Activated CD4-positive, alpha-beta T cell treated with anti-CD3 and anti-CD28 coated beads, Interleukin-2, Interleukin-4, amounts not matched to agents 100 ng/mL and 50 ng/mL, durations not matched to agents 16 hours and 8 hours (primary cell): Measurements from ENCODE around the gene FSIP2.
"Not testable (repeated sequence)": the region's sequence is repeated elsewhere in the genome, so short reads cannot be mapped to it uniquely, and the experiment has no call there.

ENCODE experiments used
- DNase-seq: peaks from one replicate; pipeline ENCODE4 v3.0.0-alpha.2; 2020; ENCODE audit warnings: low spot score

Gene FSIP2

DNA sequence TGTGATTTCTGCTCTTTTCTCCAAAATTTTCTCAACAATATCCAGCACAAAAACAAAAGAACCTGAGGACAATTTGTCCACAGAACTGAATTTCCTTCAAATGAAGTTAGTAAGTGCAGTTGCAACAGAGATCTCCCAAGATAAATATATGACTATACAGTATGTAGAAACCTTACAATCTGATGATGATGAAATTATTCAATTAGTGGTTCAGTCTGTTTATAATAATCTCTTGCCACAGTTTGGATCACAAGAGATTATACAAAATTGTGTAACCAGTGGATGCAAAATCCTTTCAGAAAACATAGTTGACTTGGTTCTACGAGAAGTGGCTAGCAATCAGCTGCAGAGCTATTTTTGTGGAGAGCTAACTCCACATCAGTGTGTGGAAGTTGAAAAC, 68.7 kb downstream of the FSIP2 start:
- DNase-seq: no peak

DNA sequence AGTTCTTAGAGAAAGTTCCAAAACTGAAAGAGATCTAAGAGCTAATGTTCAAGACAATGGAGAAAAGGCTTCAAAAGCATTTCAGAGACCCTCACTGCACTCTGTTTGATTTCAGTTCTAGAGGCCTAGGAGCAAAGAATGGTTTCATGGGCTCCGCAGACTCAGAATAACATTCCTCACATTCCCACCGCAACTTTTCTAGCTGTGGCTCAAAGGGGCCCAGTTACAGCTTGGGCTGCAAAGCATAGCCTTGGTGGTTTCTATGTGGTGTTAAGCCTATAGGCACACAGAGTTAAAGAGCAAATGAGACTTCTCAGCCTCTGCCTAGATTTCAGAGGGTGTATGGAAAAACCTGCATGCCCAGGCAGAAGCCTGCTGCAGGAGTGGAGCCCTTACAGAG, 73.0 kb downstream of the FSIP2 start:
- DNase-seq: no peak

DNA sequence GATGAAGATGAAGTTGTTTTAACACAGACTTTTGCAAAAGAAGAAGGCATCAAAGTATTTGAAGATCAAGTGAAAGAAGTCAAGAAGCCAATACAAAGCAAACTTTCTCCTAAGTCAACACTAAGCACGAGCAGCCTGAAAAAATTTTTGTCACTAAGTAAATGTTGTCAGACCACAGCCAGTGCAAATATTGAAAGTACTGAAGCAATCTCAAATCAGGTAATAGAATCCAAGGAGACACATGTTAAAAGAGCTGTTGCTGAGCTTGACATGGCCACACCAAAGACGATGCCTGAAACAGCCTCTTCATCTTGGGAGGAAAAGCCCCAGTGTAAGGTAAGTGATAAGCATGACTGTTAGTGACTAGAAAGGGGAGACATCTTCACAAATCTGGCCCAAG, 75.1 kb downstream of the FSIP2 start:
- no peak for DNase-seq

DNA sequence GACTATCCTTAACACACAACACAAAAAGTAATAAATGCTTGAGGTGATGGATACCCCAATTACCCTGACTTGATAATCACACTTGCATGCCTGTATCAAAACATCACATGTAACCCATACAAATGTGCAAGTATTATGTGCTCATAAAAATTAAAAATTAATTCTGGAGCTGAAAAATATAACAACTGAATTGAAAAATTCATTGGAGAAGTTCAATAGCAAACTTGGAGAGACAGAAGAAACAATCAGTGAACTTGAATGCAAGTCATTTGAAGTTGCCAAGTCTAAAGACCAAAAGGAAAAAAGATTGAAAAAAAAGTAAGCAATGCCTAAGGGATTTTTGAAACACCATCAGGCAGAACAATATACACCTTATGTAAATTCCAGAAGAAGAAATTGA, 79.4 kb downstream of the FSIP2 start:
- DNase-seq: no peak

DNA sequence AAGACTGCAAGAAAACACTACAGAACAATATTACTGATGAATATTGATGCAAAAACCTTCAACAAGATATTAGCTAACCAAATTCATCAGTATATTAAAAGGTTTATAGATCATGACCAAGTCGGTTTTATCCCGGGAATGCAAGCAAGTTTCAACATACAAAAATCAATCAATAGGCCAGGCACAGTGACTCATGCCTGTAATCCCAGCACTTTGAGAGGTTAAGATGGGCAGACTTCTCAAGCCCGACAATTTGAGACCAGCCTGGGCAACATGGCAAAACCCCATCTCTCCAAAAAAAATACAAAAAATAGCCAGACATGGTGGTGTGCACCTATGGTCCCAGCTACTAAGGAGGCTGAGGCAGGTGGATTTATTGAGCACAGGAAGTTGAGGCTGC, 82.9 kb downstream of the FSIP2 start:
- no peak for DNase-seq

DNA sequence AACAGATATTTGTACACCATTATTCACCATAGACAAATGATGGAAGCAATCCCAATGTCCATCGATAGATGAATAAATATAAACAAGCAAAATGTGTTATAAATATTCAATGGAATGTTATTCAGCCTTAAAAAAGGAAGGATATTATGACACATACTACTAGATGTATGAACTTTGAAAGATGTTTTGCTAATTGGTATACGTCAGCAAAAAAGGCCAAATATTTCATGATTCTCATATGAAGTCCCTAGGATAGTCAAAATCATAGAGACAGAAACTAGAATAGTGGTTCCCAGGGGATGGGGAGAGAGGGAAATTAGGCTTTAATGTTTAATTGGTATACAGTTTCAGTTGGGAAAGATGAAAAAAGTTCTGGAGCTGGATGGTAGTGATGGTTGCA, 85.2 kb downstream of the FSIP2 start:
- no peak for DNase-seq

DNA sequence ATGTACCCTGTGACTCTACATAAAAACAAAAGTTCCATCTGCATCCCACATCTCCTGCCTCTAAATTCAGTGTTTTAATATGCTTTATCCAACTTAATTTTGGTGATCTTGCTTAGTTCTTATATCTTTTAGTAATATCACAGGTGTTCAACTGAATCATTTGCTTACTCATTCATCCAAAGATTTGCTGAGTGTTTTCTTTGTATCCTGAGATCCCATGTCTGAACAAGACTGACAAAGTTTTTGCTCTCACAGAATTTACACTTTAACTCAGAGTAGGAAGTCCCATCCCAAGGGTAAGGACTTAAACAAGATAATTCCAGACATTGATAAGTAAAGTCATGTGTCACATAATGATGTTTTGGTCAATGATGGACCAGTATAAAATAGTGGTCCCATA, 87.0 kb downstream of the FSIP2 start:
- DNase-seq: no peak

DNA sequence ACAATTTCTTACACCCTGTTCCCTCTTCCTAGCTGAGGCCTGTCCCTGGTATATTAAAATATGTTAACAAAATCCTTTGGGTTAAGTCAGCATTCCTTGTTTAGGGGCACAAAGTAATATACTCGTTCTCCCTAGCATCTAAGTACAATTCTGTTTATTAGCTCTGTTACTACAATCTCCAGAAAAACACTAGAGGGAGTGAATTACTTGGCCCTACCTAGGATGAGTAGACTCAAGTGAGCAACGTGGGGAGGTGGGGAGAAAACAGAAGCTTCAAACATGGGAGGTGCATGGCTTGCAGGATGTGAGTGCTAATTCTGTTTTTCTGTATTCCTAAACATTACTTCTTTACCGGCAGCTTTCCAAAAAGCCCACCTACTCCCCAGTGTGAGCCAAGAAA, 89.7 kb downstream of the FSIP2 start:
- DNase-seq: no peak

DNA sequence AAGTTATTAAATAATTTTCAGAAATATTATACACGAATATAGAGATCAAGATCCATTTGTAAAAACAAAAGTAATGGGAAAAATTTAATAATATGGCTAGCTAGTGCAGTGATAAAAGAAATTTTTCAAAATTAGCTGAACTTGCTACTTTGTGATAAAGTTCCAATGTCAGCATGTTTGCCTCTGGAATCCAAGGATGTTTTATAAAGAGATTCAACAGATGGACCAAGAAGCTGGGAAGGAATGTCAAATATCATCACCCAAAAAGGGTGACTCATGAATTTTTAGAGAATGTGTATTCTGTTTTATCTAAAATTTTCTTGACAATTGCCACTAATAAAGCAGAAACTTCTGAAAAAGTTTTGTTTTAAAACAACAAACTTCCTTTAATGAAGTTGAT, 95.3 kb downstream of the FSIP2 start:
- no peak for DNase-seq

DNA sequence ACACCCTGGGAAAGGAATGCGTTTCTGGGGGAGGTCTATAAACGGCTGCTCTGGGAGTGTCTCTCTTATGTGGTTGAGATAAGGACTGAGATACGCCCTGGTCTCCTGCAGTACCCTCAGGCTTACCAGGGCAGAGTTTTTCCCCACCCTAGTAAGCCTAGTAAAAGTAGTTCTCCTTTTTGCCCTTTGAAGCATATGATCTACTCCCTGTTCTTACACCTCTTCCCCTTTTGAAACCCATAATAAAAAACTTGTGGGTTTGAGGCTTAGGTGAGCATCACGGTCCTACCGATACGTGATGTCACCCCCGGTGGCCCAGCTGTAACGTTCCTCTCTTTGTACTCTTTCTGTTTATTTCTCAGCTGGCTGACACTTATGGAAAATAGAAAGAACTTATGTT, 97.4 kb downstream of the FSIP2 start:
- DNase-seq: no peak

DNA sequence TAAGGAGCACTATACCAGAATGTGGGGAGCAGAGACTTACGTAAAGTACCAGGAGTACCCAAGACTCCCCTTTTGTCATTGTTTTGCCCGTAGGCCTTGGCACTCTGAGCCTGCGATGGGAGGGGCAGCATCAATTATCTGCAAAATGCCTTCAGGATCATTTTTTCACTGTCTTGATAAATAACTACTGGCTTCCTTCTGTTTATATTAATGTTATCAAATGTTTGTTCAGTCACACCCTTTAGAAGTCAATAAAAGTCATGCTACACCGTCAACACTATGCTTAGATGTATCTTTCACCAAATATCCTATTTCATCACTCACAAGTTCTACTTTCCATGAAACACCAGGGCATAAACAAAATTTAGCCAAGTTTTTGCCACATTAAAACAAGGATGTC, 116.3 kb downstream of the FSIP2 start:
- no peak for DNase-seq

DNA sequence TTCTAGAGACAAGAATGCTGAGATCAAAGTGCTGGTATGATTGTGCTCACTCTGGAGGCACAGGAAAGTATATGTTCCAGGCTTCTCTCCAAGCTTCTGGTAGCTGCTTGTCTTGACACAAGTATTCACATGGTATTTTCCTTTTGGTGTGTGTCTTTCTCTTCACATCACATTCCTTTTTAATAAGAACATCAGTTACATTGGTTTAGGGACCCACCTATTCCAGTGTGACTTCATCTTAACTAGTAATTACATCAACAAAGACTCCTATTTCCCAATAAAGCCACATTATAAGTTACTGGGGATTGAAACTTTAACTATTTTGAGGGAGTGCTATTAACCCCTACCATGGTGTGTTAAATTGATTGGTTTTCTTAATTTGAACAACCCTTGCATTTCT, 119.1 kb downstream of the FSIP2 start:
- DNase-seq: no peak

DNA sequence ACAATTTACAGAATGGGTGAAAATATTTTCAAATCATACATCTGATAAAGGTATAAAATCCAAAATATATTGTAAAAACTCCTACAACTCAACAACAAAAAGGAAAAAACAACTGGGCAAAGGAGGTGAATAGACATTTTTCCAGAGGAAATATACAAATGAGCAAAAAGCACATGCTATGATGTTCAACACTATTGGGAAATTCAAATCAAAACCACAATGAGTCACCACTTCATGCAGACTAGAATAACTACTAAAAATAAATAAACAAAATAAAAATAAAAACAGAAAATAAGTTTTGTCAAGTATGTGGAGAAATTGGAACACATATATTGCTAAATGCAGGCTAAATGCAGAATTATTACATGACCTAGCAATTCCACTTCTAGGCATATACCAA, 120.9 kb downstream of the FSIP2 start:
- no peak for DNase-seq

DNA sequence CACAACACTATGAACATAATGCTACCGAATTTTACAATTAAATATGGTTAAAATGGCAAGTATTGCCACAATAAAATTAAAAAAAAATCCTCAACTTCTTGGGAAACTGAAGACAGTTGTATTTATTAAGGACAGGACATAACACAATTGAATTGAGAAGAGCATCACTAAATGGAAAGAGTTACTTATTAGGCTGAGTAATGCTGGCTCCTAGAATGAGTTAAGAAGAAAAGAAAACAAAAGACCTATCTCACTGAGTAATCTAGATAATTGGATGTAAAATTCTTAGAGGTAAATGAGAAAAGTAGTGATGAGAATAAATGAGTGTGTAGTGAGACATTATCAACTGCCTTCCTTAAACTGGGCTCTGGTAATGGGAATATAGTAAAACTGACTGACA, 121.7 kb downstream of the FSIP2 start:
- DNase-seq: no peak

DNA sequence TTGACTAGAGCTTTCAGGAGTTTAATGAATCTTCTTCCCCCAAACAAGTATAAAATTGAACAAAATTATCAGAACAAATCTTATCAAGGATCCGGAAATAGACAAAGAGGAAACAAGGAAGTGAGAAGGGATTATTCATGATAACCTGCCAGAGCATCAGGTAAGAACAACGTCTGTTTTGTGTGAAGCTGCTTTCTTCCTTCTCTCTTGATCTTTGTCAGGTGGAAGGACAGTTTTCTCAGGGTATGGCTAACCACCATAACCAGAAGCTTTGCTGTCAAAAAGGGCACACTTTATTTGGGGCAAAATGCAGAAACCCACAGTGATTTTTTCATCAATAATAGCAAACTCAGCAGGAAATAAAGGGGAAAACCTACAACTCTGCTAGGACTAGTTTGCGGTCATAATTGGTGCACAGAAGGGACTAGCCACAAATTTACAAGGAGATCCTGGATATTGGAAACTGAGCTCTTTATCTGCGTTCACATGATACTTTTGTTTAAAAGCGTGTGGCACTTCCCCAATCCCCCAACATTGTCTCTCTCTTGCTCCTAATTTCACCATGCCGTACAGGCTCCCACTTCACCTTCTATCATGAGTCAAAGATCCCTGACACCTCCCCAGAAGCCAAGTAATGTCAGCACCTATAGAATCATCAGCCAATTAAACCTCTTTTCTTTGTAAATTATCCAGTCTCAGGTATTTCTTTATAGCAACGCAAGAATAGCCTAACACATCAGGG, 124.2 kb downstream of the FSIP2 start:
- no peak for DNase-seq

DNA sequence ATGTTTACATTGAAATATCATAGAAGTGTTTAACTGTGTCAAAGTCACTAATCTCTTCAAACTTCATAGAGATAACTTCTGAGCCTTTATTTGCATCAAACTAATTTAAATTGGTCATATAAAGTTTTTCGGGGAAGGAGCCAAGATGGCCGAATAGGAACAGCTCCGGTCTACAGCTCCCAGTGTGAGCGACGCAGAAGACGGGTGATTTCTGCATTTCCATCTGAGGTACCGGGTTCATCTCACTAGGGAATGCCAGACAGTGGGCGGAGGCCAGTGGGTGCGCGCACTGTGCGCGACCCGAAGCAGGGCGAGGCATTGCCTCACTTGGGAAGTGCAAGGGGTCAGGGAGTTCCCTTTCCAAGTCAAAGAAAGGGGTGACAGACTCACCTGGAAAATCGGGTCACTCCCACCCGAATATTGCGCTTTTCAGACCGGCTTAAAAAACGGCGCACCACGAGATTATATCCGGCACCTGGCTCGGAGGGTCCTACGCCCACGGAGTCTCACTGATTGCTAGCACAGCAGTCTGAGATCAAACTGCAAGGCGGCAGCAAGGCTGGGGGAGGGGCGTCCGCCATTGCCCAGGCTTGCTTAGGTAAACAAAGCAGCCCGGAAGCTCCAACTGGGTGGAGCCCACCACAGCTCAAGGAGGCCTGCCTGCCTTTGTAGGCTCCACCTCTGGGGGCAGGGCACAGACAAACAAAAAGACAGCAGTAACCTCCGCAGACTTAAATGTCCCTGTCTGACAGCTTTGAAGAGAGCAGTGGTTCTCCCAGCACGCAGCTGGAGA, 126.1 kb downstream of the FSIP2 start:
- not testable (repeated sequence) for DNase-seq

DNA sequence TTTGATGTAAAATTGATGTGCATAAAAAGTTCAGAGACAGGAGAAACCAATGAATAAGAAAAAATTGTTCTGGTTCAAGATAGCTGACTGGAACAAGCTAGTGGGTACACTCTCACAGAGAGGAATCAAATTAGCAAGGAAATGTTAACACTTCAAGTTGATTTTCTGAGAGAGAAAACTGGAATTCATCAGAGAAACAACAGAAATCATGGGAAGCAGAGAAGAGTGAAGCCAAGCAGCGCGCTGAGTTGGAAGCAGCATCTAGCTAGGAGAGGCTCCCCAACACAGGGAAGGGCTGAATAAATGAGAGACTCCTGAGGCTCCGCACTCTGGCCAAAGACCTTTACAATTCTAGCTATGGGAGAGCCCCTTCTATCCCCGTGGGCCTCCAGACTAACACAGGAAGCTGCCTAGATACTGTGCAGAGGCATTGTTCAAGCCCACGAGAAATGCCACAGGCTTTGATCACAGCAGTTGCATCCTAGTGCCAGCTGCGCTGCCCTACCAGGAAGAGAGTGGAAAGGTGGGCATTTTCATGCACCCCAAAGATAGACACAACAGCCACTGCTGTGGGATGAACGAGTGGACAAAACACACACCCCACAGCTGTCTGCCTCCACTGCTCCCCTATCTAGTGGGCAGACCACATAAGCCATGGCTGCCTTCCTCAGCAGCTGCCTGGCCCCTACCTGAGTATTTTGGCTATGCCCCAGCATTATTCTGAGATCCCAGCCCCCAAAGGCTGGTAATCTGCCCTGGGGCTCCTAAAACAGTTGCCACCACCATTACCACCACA, 136.7 kb downstream of the FSIP2 start:
- DNase-seq: no peak

DNA sequence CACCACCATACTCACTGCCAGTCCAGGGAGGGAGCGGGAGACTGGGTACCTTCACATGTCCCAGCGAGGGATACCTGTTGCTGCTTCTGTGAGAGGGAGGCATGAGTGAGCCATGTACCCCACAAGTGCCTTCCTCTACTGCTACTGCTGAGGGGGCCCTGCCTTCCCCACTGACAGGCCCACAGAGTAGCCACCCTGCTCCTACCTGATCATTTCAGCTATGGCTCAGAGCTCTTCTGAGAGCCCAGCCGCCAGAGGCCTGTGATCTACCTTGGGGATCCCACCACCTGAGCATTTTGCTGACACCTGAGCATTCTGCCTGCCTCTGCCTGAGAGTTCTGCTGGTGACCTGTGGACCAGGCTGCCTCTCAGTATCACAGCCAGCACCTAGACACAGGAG, 137.6 kb downstream of the FSIP2 start:
- DNase-seq: no peak

DNA sequence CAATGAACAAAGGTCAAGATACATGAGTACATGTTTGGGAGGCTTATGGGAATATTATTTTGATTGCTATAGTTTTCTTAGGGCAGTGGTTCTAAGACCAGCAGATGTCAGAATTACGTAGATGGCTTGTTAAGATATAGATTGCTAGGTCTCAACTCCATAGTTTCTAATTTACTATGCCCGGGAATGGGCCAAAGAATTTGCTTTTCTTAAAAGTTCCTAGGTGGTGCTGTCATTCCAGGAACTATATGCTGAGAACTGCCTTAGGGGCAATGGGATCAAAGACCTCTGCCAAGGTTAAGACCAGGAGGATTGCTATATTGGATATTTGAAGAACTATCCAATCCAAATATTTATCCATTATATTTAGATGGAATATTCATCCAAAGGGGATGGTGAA, 141.8 kb downstream of the FSIP2 start:
- no peak for DNase-seq
